Lower leg skin (tissue), 4 donors: Measurements from ENCODE around the gene CSTF1. TPM values are rescaled to one million over a fixed set of nuclear protein-coding genes. Genes with fewer than 3 reads are reported as not detected.

ENCODE experiments used
- DNase-seq, 2 donors: peaks; one replicate each; pipeline ENCODE4 v3.0.0-alpha.2; 2019; ENCODE audit warnings: low spot score in 2 of 2
- H3K4me3 ChIP-seq: fragments of 200-600 bp; sonication (generic); 2 replicates; pipeline ENCODE4 v1.5.1; 2017; ENCODE audit warnings: mild to moderate bottlenecking, low read depth; ENCODE audit not compliant: poor library complexity, severe bottlenecking
- POLR2A ChIP-seq, 2 donors: fragments of 450-650 bp; IDR thresholded peaks; one replicate each; pipeline ENCODE4 v1.6.1; 2016 to 2017; ENCODE audit warnings: antibody characterized with exemption in 2 of 2, mild to moderate bottlenecking in 1 of 2, moderate library complexity in 1 of 2
- WGBS, 2 donors: methylation state at CpG; one replicate each; pipeline ENCODE4 v1.1.5; 2018; 5-methylcytosine and 5-hydroxymethylcytosine counted together
- intact Hi-C: fragments of 100-400 bp; cut with DNase I; formaldehyde crosslinking; loops from one replicate; pipeline ENCODE4 v1.15.0; 2023; ENCODE audit warnings: low total_unique reads
- total RNA-seq, 4 donors: library from RNA; depleted of rRNA; stranded (reverse); fragments of >200 nt; gene quantifications; one replicate each; pipeline ENCODE4 v1.1.0, GENCODE V29; 2016
- TF ChIP-seq, protein P1 (sequence below), 3 donors: fragments of 450-650 bp; IDR thresholded peaks; one replicate each; pipeline ENCODE4 v1.5.1; 2016; ENCODE audit warnings: antibody characterized with exemption in 3 of 3, mild to moderate bottlenecking in 3 of 3, moderate library complexity in 2 of 3

CSTF1 gene
- total RNA-seq, 4 donors from 2014 or later: 29.5 to 41.4 (median 31.6) TPM

DNA sequence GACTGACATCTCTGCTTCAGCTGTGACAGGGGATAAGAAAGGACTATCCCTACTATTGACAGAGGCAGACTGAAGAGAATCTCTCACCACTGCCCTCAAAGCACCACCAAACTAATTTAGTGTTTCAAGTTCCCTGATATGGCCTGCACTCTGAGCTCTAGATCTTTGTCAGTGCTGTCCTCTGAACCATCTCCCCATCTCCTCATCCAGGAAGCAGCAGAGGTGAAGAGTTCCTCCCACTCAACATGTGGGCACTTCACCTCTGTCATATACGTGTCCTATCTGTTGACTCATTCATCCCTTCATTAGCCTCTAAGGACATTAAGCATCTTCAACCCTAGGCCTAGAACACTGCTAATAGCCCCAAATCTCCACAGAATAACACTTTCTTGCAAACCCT, 19.6 kb upstream of the CSTF1 start:
- 77 to 87% methylated on average over 1 of the region's 1 CpG for WGBS, 2 donors

GRCh38 chr20:56373942-56374341, 18.5 kb upstream of the CSTF1 start:
- 54 to 69% methylated on average over 1 of the region's 1 CpG for WGBS, 2 donors
- TF ChIP-seq, protein P1, sequence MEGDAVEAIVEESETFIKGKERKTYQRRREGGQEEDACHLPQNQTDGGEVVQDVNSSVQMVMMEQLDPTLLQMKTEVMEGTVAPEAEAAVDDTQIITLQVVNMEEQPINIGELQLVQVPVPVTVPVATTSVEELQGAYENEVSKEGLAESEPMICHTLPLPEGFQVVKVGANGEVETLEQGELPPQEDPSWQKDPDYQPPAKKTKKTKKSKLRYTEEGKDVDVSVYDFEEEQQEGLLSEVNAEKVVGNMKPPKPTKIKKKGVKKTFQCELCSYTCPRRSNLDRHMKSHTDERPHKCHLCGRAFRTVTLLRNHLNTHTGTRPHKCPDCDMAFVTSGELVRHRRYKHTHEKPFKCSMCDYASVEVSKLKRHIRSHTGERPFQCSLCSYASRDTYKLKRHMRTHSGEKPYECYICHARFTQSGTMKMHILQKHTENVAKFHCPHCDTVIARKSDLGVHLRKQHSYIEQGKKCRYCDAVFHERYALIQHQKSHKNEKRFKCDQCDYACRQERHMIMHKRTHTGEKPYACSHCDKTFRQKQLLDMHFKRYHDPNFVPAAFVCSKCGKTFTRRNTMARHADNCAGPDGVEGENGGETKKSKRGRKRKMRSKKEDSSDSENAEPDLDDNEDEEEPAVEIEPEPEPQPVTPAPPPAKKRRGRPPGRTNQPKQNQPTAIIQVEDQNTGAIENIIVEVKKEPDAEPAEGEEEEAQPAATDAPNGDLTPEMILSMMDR (IDR thresholded peaks at IDR 0.05): no peak
- no peak for TF ChIP-seq POLR2A (IDR thresholded peaks at IDR 0.05)
- no peak for DNase-seq
- H3K4me3 ChIP-seq: no peak overlapping the region
- intact Hi-C loops: no loop called here

More for the DNA sequence above, 19.6 kb upstream of the CSTF1 start:
- no peak overlapping the region for H3K4me3 ChIP-seq
- DNase-seq: no peak
- no peak for TF ChIP-seq POLR2A (IDR thresholded peaks at IDR 0.05)
- TF ChIP-seq, protein P1 (IDR thresholded peaks at IDR 0.05): no peak
- intact Hi-C loops: no loop called here

GRCh38 chr20:56376331-56376730, 16.1 kb upstream of the CSTF1 start:
- no peak for DNase-seq
- WGBS, 2 donors: 78 to 86% methylated on average over 2 of the region's 2 CpGs

GRCh38 chr20:56378386-56378785, 14.1 kb upstream of the CSTF1 start:
- intact Hi-C loops: no loop called here
- TF ChIP-seq POLR2A (IDR thresholded peaks at IDR 0.05): no peak
- TF ChIP-seq, protein P1 (IDR thresholded peaks at IDR 0.05): no peak
- H3K4me3 ChIP-seq: no peak overlapping the region
- DNase-seq: no peak
- WGBS, 2 donors: 90 to 94% methylated on average over 3 of the region's 3 CpGs

More at GRCh38 chr20:56376331-56376730, 16.1 kb upstream of the CSTF1 start:
- no peak for TF ChIP-seq POLR2A (IDR thresholded peaks at IDR 0.05)
- TF ChIP-seq, protein P1 (IDR thresholded peaks at IDR 0.05): no peak
- intact Hi-C loops: no loop called here
- no peak overlapping the region for H3K4me3 ChIP-seq

GRCh38 chr20:56380375-56380774, 12.1 kb upstream of the CSTF1 start:
- no peak for DNase-seq
- WGBS, 2 donors: 61 to 68% methylated on average over 1 of the region's 1 CpG
- TF ChIP-seq, protein P1 (IDR thresholded peaks at IDR 0.05): no peak
- TF ChIP-seq POLR2A (IDR thresholded peaks at IDR 0.05): no peak
- H3K4me3 ChIP-seq: no peak overlapping the region
- intact Hi-C loops: no loop called here

GRCh38 chr20:56381501-56381900, 10.9 kb upstream of the CSTF1 start:
- TF ChIP-seq, protein P1 (IDR thresholded peaks at IDR 0.05): no peak
- TF ChIP-seq POLR2A (IDR thresholded peaks at IDR 0.05): no peak
- DNase-seq: no peak
- H3K4me3 ChIP-seq: no peak overlapping the region
- 81 to 90% methylated on average over 1 of the region's 1 CpG for WGBS, 2 donors
- intact Hi-C loops: no loop called here
